ENCODE results near the gene CHURC1. TPM values are rescaled to one million over a fixed set of nuclear protein-coding genes. Genes with fewer than 3 reads are reported as not detected.
A peak's percentile ranks its signal among the peaks of the same experiment; 100 is the strongest.

The CHURC1 gene
- total RNA-seq, 2 experiments from 2014 or later, result 33.0 to 72.5 TPM

DNA sequence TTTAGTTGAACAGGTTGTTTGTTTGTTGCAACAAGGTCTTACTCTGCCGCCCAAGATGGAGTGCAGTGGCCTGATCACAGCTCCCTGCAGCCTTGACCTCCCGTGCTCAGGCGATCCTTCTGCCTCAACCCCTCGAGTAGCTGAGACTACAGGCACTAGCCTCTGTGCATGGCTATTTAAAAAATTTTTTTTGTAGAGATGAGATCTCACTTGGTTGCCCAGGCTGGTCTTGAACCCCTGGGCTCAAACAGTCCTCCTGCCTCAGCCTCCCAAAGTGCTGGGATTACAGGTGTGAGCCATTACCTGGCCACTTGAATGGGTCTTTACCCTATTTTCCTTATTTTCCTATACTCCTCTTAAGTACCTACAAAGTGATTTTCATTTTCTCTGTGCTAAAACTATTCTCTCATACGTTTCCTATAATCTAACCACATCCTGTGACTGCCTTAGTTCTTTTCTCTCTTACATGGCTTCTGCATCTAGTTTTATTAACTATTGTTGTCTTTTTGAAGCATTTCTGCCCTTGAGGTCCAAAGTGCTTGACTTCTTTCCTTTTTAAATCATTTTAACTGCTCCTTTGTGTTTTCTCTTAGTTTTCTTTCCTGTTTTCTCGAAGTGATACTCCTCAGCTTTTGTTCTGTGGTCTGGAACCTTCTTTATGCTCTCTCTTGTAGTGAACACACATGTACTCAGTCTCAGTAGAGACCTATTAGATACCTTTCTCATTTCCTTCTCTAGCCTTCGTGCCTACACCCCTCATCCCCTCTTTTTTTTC lies 14.2 kb downstream of the CHURC1 start:
- no TSS peak for BruUV-seq (replicated peaks)
- CTCF ChIA-PET (ENCODE audit: unreplicated experiment), result interaction anchor here (0.8 kb wide), 1 partner anchor 36 kb away, joined by 3 read pairs; no protein-coding TSS in a partner anchor
- Histone ChIP-seq H3K4me3 (ENCODE audit: low read depth, low read length, poor library complexity, severe bottlenecking) (no peak overlapping the region), H3K79me2 (ENCODE audit: insufficient read depth, low read depth, low read length) (peaks cover under 1% of the 10 kb centered on the region; the same call in 1 of the 2 replicates), H2AFZ (ENCODE audit: low read length) (no peak overlapping the region), H4K20me1 (ENCODE audit: insufficient read depth, low read length) (0 out of 2 replicates have a peak, but pooled peaks cover 2% of the 10 kb centered on the region), H3K4me1 (ENCODE audit: insufficient read depth, low read length, poor library complexity, severe bottlenecking) (peaks cover 13% of the 10 kb centered on the region), H3K4me2 (ENCODE audit: low read length) (peak overlapping the region; percentile 2; the same call in 1 of the 2 replicates), H3K27ac (ENCODE audit: low read depth, low read length, poor library complexity, severe bottlenecking) (peak overlapping the region; percentile 38), H3K9me3 (ENCODE audit: low read length) (no peaks in the 10 kb centered on the region), H3K9me2 (ENCODE audit: insufficient read depth, low read length) (no peaks in the 10 kb centered on the region), H3K36me3 (ENCODE audit: insufficient read depth, low read length) (peaks cover 98% of the 10 kb centered on the region)
- intact Hi-C loops (cut with micrococcal nuclease; ENCODE audit: unreplicated experiment), result no loop called here
- no peak for TF ChIP-seq EZH2phosphoT487 (IDR thresholded peaks at IDR 0.05; ENCODE audit: borderline replicate concordance, low read depth, low read length)
- TF ChIP-seq, protein P1, sequence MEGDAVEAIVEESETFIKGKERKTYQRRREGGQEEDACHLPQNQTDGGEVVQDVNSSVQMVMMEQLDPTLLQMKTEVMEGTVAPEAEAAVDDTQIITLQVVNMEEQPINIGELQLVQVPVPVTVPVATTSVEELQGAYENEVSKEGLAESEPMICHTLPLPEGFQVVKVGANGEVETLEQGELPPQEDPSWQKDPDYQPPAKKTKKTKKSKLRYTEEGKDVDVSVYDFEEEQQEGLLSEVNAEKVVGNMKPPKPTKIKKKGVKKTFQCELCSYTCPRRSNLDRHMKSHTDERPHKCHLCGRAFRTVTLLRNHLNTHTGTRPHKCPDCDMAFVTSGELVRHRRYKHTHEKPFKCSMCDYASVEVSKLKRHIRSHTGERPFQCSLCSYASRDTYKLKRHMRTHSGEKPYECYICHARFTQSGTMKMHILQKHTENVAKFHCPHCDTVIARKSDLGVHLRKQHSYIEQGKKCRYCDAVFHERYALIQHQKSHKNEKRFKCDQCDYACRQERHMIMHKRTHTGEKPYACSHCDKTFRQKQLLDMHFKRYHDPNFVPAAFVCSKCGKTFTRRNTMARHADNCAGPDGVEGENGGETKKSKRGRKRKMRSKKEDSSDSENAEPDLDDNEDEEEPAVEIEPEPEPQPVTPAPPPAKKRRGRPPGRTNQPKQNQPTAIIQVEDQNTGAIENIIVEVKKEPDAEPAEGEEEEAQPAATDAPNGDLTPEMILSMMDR (conservative IDR thresholded peaks at IDR 0.05; ENCODE audit: low read length), result no peak
- DNase-seq (ENCODE audit: low spot score), result peak; percentile 14
- POLR2A ChIA-PET, result interaction anchor here (0.6 to 1.4 kb wide), 2 partner anchors 8 to 292 kb away, joined by 3 to 12 read pairs; no protein-coding TSS in a partner anchor

DNA sequence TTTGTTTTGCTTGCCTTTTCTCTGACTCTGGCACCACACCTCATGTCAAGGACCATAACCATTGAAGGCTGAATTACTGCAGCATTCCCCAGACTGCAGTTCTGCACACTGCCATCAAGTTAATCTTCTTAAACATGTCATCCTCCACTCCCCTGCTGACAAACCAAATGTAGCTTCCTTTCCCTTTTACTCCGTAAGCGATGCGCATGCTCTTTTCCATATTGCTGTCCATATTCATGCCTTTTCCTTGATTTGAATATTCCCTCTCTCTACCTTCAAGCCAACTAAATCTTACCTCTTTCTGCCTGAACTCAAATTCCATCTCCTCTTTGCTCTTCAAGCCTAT lies 14.7 kb downstream of the CHURC1 start:
- no peak overlapping the region for H3K4me3 ChIP-seq (ENCODE audit: low read depth, low read length, poor library complexity, severe bottlenecking)

More for the DNA sequence above, 14.7 kb downstream of the CHURC1 start:
- H3K4me1 ChIP-seq (ENCODE audit: insufficient read depth, low read length, poor library complexity, severe bottlenecking), result peaks cover 13% of the 10 kb centered on the region
- intact Hi-C loops (cut with micrococcal nuclease; ENCODE audit: unreplicated experiment), result no loop called here
- H3K27ac ChIP-seq (ENCODE audit: low read depth, low read length, poor library complexity, severe bottlenecking), result peak overlapping the region; percentile 38
- ChIA-PET POLR2A (interaction anchor here (0.6 kb wide), 1 partner anchor 293 kb away, joined by 3 read pairs; no protein-coding TSS in a partner anchor), CTCF (ENCODE audit: unreplicated experiment) (no interaction called here)
- no peaks in the 10 kb centered on the region for H3K9me3 ChIP-seq (ENCODE audit: low read length)
- no peaks in the 10 kb centered on the region; the same call in 1 of the 2 replicates for H3K79me2 ChIP-seq (ENCODE audit: insufficient read depth, low read depth, low read length)
- no peak overlapping the region for H3K4me2 ChIP-seq (ENCODE audit: low read length)
- H4K20me1 ChIP-seq (ENCODE audit: insufficient read depth, low read length), result 0 out of 2 replicates have a peak, but pooled peaks cover 2% of the 10 kb centered on the region
- no TSS peak for BruUV-seq (replicated peaks)
- no peak for DNase-seq (ENCODE audit: low spot score)
- no peak overlapping the region for H2AFZ ChIP-seq (ENCODE audit: low read length)
- TF ChIP-seq, protein P1 (conservative IDR thresholded peaks at IDR 0.05; ENCODE audit: low read length), result no peak
- no peak for TF ChIP-seq EZH2phosphoT487 (IDR thresholded peaks at IDR 0.05; ENCODE audit: borderline replicate concordance, low read depth, low read length)
- H3K9me2 ChIP-seq (ENCODE audit: insufficient read depth, low read length), result no peaks in the 10 kb centered on the region
- H3K36me3 ChIP-seq (ENCODE audit: insufficient read depth, low read length), result peaks cover 99% of the 10 kb centered on the region

Measured in OCI-LY7 (cell line).